HL-60/S4 treated with phorbol 12-myristate 13-acetate at 8.2 ng/mL for 4 days and 3 days (cell line): Measurements from ENCODE around the gene LGMN.

Experiments used
- in situ Hi-C: fragments of 300-500 bp; cut with MboI; formaldehyde crosslinking; loops from 2 replicates; pipeline ENCODE4 v1.15.0; 2022; ENCODE audit warnings: low sequenced_read_pairs

LGMN gene

DNA sequence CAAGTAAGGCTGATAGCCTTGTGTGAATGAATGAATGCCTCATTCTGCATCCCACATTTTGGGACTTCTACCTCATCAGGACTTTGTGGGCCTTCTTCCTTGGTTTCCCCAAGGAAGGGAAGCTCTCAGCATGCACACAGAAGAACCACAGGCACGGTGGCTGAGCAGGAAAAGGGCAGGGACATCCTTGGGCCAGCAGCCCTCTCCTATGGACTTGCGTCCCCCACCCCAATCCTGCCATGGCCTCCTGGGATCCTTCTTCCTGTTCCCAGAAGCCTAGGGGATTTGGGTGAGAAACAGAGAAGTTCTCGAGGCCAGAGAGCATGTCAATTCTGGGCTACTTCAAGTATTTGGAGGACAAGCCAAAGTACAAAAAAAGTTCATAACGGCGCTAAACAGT lies 69.7 kb downstream of the LGMN start:
- in situ Hi-C loops, result no loop called here

DNA sequence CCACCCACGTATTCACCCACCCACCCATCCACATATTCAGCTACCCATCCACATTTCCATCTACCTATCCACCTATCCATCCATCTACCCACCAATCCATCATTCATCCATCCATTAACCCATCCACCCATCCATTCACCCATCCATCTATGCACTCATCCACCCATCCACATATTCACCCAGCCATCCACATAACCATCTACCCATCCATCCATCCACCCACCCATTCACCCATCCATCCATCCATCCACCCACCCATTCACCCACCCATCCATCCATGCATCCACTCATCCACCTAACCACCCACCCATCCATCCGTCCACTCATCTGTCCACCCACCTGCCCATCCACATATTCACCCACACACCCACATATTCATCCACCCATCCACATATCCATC lies 70.5 kb downstream of the LGMN start:
- in situ Hi-C loops, result no loop called here

DNA sequence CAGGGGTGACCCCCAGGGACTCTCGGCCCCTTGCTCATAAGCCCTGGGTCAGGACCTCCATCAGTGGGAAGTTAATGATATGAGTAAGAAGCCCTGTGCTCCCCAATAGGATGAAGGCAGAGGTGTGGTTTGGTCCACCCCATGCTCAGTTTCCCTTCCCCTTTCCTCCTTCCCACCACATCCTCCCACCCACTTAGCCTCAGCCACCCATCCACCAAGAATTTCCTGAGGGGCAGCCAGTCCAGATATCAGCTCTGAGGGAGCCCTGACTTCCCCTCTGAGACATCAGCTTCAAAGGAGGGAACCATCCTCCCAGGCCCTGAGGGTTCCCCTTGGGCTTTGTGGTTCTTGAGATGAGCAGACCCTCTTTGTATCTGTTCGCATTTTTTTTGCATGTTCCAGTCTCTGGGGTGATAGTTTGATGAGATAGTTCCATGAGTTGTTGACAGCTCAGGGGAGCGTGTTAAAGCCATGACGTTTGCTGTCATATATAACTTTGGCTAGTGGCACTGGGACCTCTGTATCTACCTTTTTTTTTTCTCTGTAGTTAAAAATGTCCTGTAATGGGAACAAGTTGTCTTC lies 71.2 kb downstream of the LGMN start:
- in situ Hi-C loops, result no loop called here

DNA sequence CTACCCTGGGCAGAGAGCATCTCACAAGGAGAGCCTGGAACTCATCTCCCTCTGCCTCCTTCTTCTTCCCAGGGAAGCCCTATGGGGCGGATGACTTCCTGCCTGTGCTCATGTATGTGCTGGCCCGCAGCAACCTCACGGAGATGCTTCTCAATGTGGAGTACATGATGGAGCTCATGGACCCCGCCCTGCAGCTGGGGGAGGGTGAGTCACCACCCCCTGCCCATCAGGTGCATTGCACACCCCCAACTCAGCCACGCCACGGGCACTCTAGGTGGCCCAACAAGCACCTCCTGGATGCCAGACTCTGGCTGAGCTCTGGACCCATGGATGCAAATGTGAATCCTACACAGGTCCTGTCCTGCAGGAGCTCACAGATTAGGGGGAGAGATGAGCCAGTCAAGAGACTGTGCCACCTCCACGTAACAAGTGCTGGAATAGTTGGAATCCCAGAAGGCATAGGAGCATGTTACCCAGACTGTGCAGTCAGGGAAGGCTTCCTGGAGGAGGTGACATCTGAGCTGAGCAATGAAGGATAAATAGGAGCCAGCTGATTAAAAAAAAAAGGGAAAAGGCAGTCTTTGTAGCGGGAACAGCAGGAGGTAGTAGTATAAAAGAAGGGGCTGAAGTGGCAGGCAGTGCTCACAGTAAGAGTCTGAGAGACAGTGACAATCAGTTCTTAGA lies 71.9 kb downstream of the LGMN start:
- in situ Hi-C loops, result no loop called here

DNA sequence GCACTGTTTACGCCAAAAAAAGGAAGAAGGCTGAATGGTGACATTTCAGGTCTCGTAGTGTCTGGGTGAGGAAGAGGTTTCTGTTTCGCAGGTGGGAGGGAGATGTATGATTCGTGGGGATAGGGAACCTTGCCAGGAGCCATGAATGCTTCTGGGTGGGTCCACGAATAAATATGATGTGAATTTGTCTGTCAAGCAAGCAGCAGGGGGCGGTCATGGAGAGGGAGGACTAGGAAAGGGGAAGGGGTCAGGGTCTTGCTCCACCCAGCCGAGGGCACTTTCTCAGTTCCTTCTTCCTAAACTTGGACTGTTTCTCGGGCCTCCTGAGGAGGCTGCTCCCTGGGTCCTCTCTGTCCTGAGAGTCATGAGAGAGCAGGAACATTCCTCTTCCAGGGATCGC lies 72.5 kb downstream of the LGMN start:
- in situ Hi-C loops, result no loop called here

DNA sequence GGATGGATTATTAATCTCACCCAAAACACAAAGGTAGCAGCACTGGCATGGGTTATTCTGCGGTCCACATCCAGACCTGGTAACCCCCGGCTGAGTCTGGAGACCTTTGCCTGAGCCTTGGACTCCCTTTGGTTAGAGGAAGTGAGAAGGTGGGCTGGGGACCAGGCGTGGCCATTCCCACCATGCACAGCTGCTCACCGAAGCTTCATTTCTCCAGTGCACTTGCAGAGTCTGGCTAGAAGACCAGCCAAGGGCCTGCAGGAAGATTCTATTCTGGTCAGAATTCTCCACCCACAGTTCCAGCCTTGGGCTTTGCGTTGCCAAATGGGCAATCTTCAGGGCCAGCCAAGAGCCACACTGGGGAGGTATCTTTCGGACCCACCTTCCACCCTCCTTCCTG lies 73.0 kb downstream of the LGMN start:
- in situ Hi-C loops, result no loop called here

DNA sequence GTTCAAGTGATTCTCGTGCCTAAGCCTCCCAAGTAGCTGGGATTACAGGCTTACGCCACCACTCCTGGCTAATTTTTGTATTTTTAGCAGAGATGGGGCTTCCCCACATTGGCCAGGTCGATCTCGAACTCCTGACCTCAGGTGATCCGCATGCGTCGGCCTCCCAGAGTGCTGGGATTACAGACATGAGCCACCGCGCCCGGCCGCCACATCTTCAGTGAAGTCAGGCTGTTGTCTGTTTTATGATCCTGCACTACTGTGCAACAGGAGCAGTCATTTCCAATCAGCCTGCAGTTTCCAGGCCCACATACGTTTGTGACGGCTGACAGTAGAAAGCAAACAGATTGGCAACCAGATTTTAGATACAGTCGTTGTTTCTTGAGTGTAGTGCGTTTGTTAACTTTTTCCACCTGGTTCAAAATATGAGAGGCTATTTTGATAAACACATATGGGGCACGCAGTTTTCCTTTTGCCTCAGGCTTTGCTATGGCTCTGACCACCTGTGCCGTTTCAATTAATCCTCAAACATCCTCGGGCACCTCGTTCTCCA lies 74.8 kb downstream of the LGMN start:
- in situ Hi-C loops, result no loop called here

DNA sequence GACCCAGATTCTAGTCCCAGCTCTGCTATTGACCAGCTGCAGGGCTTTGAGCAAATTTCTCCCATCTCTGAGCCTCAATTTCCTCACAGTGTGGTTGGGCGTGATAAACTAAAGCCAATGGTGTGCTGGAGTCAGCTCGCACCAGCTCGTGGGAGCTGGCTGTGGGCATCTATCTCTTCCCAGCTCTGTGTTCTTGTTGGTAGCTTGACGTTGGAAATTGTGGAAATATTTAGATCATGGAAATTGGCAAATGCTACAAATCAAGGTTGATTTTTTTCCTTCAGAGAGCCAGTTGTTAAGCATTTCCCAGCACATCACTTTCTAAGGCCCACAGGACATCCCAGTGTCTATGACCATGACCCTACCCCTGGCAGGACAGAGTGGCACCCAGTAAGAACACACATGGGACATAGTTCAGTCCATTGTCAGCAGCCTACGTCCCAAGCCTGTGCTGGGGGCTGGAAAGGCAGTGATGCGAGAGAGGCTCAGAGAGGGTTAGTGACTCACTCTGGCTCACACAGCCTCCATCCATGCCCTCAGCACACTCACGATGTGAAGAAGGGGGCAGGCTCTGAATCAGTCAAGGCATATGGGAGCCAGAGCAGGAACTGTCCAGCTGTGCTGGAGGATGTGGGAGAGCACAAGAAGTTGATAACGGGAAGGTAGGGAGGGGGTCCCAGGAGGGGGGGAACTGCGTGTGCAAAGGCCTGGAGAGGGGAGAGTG lies 77.6 kb downstream of the LGMN start:
- in situ Hi-C loops, result no loop called here

DNA sequence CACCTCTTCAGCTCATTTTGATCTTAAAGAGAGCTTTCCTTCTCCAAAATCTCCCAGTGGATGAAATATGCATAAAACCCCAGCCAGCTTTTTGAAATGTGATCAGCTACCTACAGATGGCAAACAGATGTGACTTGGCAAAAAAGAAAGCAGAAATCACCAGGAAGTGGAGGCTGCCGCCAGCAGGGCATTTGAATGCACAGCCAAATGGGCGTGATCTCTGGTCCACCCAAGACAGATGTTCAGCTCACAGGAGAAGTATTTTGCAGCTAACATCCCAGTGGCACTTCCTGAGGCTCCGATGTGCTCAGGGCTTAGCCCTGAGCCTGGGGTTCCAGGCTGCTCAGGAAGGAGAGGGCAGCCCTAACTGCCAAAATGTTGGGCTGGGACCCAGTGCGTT lies 78.3 kb downstream of the LGMN start:
- in situ Hi-C loops, result no loop called here

DNA sequence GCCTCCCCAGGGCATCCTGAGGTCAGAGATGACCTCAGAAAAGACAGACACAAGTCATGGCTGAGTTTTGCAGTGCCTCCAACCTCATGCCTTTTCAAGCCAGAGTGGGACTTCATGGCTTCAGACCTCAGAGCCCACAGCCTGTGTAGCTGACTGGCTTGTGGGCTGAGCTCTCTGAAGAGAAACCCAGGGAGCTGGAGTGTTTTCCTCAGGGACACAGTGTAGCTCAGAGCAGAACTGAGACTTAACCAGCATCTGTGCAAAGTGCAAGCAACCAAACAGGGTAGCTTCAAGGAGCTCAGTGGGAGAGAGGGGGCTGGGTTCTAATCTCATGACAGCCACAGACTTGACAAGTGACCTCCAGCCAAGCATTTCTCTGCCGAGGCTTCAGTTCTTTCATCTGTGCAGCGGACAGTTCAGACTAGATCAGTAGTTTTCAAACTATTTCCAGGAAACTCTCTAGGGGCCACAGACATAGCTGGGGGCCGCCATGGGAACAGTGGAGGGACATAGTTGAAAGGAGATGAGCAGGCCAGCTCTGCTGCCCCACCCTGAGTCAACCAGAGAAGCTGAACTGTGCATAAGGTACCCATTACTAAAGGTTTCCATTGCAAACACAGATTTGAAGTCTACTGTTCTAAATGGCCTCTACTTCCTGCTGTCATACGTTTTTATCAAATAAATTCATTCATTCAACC lies 80.0 kb downstream of the LGMN start:
- in situ Hi-C loops, result no loop called here

DNA sequence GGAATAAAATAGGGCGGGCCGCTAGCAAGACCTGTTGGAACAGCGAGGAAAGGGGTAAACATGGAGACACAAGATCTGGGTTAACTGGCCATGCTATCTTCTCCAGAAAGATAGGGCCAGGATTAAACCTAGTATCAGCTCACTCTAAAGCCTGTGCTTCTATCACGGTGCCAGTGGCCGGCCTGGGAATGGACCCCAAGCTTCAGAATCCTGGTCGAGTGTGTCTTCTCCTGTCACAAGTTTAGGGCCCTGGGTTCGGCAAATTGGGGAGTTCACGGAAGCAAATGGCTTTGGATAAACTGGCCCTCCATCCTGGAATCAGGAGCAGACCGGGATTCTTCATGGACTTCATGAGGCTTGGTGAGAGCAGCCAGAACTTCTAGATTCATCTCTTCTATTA lies 82.2 kb downstream of the LGMN start:
- in situ Hi-C loops, result no loop called here

DNA sequence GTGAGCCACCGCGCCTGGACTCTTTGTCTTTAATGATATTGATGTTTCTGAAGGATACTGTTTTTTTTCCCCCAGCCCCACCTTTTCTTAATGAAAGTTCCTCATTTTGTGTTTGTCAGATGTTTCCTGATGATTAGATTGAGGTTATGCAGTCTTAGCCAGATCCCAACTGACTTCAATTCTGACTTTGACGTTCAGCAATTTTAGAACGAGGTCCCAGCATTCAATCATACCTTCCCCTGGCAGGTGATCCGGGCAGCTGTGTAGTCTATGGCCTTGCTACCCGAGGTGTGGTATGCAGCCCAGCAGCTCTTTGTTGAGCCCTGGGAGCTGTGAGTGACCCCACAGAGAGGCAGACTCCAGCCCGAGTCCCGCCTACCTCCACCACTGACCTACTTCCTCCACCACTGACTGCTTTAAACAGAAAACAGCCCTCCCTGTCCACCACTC lies 82.7 kb downstream of the LGMN start:
- in situ Hi-C loops, result no loop called here

DNA sequence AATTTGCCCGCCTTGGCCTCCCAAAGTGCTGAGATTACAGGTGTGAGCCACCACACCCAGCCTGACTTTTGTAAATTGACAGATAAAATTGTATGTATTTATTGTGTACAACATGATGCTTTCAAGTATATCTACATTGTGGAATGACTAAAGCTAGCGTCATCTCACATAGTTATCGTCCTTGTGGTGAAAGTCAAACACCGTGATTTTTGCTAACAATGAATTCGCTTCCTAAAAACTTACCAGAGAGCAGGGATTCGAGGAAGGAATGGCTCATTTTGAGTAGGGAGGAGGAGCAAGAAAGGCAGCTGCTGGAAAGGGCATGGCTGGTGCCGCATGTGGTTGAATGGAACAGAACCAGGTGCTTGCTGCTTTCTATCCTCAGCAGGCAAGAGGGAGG lies 85.4 kb downstream of the LGMN start:
- in situ Hi-C loops, result no loop called here

DNA sequence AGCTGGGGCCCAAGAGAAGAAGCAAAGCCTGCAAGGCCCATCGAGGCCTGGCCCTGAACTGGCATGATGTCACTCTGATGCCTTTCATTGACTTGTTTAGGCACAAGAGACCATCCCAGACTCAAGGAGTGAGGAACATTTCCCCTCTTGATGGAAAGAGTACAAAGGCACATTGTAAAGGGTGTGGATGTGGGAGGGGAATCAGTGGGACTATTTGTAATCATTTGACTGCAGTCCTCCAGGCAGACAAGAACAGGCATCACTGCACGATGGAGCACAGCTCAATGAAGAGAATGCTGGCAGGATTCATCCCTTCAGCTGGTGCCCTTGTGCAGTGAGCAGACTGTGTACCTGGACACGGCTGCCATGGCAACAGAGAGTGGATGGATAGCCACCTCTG lies 87.9 kb downstream of the LGMN start:
- in situ Hi-C loops, result no loop called here

DNA sequence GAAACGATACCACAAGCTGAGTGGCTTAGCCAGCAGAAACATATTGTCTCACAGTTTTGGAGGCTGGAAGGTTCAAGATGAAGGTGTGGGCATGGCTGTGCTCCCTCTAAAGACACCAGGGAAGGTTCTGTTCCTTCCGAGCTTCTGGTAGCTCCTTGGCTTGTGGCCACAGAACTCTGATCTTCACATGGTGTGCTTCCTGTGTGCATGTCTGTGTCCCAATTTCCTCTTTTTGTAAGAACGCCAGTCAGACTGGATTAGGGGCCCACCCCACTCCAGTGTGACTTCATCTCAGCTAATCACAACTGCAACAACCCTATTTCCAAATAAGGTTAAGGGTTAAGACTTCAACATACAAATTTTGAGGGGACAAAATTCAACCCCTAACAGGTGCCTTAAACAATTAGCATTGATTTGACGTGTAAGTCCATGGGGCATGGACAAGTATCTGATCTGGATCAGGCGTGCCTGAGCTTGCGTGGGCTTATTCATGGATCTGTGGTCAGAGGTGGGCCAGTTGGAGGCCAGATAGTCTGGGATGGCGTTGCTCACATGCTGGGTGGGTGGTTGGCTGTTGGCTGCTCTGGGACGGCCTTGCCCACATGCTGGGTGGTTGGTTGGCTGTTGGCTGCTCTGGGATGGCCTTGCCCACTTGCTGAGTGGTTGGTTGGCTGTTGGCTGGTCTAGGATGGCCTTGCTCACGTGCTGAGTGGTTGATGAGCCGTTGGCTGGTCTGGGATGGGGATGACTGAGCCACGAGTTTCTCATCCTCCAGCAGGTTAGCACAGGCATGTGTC lies 88.5 kb downstream of the LGMN start:
- in situ Hi-C loops, result no loop called here

DNA sequence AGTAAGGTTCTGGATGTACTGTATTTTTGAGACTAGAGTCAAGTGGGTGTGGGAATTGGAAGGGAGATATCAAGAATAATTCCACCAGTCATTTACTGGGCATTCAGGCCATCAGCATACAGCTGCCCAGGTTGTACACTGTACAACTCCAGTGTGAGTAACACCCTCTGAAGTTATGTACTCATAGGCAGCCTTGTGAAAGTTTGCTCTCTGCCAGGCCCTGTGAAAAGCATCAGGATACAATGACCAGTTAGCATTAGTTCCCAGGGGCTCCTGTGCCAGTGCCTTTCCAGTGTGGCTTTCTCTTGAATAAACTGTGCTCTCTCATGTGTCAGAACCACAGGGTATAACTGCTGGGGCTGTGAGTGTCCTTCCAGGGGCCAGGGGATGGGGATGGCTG lies 89.7 kb downstream of the LGMN start:
- in situ Hi-C loops, result no loop called here

DNA sequence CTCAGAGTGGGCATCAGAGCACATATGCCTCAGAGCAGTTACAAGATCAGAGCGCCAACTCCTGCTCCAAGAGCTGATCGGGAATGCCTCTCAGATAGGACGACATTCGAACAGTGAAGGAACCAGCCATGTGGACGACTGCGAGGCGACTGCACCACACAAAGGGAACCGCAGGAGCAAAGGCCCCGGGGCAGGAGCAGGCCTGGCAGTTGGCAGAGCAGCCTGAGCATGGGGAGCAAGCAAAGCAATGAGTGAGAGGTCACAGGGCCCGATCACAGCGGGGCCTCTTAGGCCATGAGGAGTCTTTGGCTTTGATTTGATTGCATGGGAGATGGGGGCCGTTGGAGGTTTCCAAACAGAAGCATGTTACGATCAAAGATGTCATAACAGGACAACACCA lies 90.3 kb downstream of the LGMN start:
- in situ Hi-C loops, result no loop called here

DNA sequence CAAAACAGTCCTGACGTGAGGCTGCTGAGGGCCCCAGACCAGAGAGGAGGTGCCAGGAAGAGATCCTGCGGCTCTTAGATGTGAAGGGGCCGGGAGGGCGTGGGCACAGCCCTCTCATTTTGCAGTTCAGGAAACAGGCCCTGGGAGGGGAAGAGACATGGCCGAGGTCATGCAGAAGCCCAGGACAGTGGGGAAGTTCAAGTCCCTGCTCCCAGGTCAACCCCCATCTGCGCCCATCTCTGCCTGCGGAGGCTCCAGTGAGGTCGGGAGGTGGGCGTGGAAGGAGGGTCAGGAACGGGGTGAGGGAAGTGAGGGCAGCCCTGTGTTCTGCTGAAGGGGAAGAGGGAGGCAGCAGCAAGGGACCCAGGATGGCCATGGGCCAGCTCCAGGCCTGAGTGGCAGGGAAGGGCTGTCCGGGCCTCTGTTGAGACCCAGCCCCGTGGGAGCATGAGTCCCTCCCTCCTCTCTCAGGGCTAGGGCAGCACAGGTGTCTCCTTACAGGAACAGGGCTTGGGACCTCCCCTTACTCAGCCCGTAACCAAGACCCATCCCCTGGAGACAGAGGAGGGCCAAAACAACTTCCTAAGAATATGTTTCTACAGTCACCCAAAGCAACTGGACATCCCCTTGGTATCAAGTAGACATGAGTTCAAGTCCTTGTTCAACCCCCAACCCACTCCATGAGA lies 90.8 kb downstream of the LGMN start:
- in situ Hi-C loops, result no loop called here

DNA sequence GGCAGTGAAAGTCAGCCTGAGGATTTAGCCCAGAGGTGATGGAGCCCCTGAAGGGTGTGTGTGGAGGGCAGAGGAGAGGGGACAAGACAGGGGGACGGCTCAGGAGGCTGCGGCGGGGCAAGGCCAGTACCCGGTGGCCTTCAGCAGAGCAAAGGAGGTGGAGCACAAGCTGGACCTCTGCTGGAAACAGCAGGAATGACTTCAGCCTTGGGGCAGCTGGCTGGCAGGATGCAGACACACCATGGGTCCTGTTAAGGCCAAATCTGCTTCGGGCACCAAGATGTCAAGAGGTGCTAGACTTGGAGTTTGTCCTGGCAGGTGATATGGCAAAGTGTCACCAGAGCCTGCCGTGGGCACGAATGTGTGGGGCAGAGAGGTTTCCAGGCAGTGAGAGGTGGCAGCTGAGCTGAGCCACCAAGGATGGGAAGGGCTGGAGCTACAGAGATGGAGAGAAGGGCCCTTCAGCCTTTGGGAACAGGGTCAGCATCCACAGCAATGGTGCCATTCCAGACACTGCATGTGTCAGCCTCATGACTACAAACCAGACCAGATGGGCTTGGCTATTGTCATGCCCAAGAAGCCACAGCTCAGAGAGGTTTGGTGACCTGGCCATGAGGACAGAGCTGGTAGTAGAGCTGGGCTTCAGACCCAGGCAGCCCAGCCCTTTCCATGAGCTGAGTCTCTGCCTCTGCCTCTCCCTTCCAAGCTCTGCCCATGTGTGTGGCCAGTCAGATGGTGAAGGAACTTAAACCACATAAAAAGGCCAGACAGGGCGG lies 91.9 kb downstream of the LGMN start:
- in situ Hi-C loops, result no loop called here
